Adipocyte (in vitro differentiated cells): ENCODE data around the gene NT5DC3.

ENCODE experiments used
- DNase-seq: peaks from one replicate; pipeline ENCODE4 v3.0.0-alpha.2; 2015; ENCODE audit warnings: low read depth
- H3K27me3 ChIP-seq: replicated peaks from 2 replicates; pipeline ENCODE4 v1.7.0; 2013; ENCODE audit warnings: mild to moderate bottlenecking, low read length, moderate library complexity; ENCODE audit not compliant: control insufficient read depth, insufficient read depth
- H3K36me3 ChIP-seq: 2 replicates; pipeline ENCODE4 v1.7.0; 2013; ENCODE audit warnings: low read length, mild to moderate bottlenecking, moderate library complexity; ENCODE audit not compliant: control insufficient read depth, insufficient read depth, severe bottlenecking
- H3K4me1 ChIP-seq: 2 replicates; pipeline ENCODE4 v1.7.0; 2013; ENCODE audit warnings: mild to moderate bottlenecking, low read length, moderate library complexity; ENCODE audit not compliant: control insufficient read depth, insufficient read depth
- H3K4me3 ChIP-seq: 2 replicates; pipeline ENCODE4 v1.7.0; 2013; ENCODE audit warnings: mild to moderate bottlenecking, low read length, moderate library complexity
- H3K9ac ChIP-seq: 2 replicates; pipeline ENCODE4 v1.7.0; 2013; ENCODE audit warnings: mild to moderate bottlenecking, low read length, moderate library complexity
- H3K9me3 ChIP-seq: 2 replicates; pipeline ENCODE4 v1.7.0; 2013; ENCODE audit warnings: mild to moderate bottlenecking, low read length, moderate library complexity; ENCODE audit not compliant: control insufficient read depth

The NT5DC3 gene

GRCh38 chr12:103737881-103738280 is 103.2 kb downstream of the NT5DC3 start:
- no peak for DNase-seq
- H3K36me3 ChIP-seq, result no peaks in the 10 kb centered on the region
- H3K9ac ChIP-seq, result no peak overlapping the region
- no peaks in the 10 kb centered on the region for H3K4me1 ChIP-seq
- no peaks in the 10 kb centered on the region for H3K9me3 ChIP-seq
- no peak overlapping the region for H3K4me3 ChIP-seq
- H3K27me3 ChIP-seq, result peaks cover 26% of the 10 kb centered on the region

GRCh38 chr12:103736572-103736971 is 104.5 kb downstream of the NT5DC3 start:
- Histone ChIP-seq H3K9me3 (peaks cover 3% of the 10 kb centered on the region), H3K4me3 (no peak overlapping the region), H3K36me3 (no peaks in the 10 kb centered on the region), H3K4me1 (no peaks in the 10 kb centered on the region), H3K27me3 (peaks cover 28% of the 10 kb centered on the region), H3K9ac (no peak overlapping the region)
- no peak for DNase-seq

GRCh38 chr12:103735291-103735690 is 105.7 kb downstream of the NT5DC3 start:
- Histone ChIP-seq H3K36me3 (no peaks in the 10 kb centered on the region), H3K9ac (no peak overlapping the region), H3K27me3 (peaks cover 25% of the 10 kb centered on the region), H3K4me3 (no peak overlapping the region), H3K4me1 (no peaks in the 10 kb centered on the region), H3K9me3 (peaks cover 11% of the 10 kb centered on the region)
- no peak for DNase-seq

GRCh38 chr12:103734863-103735262 is 106.2 kb downstream of the NT5DC3 start:
- Histone ChIP-seq H3K4me3 (no peak overlapping the region), H3K4me1 (no peaks in the 10 kb centered on the region), H3K9ac (no peak overlapping the region), H3K36me3 (no peaks in the 10 kb centered on the region), H3K9me3 (peaks cover 11% of the 10 kb centered on the region), H3K27me3 (peaks cover 21% of the 10 kb centered on the region)
- DNase-seq, result no peak

- no peak overlapping the region for H3K9ac ChIP-seq
- DNase-seq, result no peak
- H3K9me3 ChIP-seq, result peaks cover 11% of the 10 kb centered on the region
- no peaks in the 10 kb centered on the region for H3K36me3 ChIP-seq
- H3K27me3 ChIP-seq, result peaks cover 20% of the 10 kb centered on the region
- H3K4me1 ChIP-seq, result peaks cover 7% of the 10 kb centered on the region
- no peak overlapping the region for H3K4me3 ChIP-seq
Observed at GRCh38 chr12:103731539-103731938, 109.5 kb downstream of the NT5DC3 start.

GRCh38 chr12:103729499-103729898 is 111.5 kb downstream of the NT5DC3 start:
- H3K4me1 ChIP-seq, result peaks cover 7% of the 10 kb centered on the region
- no peak overlapping the region for H3K9ac ChIP-seq
- DNase-seq, result no peak
- H3K9me3 ChIP-seq, result peaks cover 11% of the 10 kb centered on the region
- H3K4me3 ChIP-seq, result no peak overlapping the region
- peaks cover 16% of the 10 kb centered on the region for H3K27me3 ChIP-seq
- H3K36me3 ChIP-seq, result no peaks in the 10 kb centered on the region

- H3K36me3 ChIP-seq, result no peaks in the 10 kb centered on the region
- peaks cover 17% of the 10 kb centered on the region for H3K27me3 ChIP-seq
- H3K9me3 ChIP-seq, result peaks cover 11% of the 10 kb centered on the region
- peak; percentile 51 for DNase-seq
- no peak overlapping the region for H3K4me3 ChIP-seq
- H3K9ac ChIP-seq, result no peak overlapping the region
- H3K4me1 ChIP-seq, result peaks cover 7% of the 10 kb centered on the region
Observed at GRCh38 chr12:103728323-103728722, 112.7 kb downstream of the NT5DC3 start.

- Histone ChIP-seq H3K9ac (no peak overlapping the region), H3K4me3 (no peak overlapping the region), H3K36me3 (no peaks in the 10 kb centered on the region), H3K4me1 (peaks cover 7% of the 10 kb centered on the region), H3K27me3 (peaks cover 18% of the 10 kb centered on the region), H3K9me3 (peaks cover 11% of the 10 kb centered on the region)
- no peak for DNase-seq
Observed at GRCh38 chr12:103727638-103728037, 113.4 kb downstream of the NT5DC3 start.

- no peaks in the 10 kb centered on the region for H3K36me3 ChIP-seq
- H3K27me3 ChIP-seq, result peaks cover 15% of the 10 kb centered on the region
- peaks cover 7% of the 10 kb centered on the region for H3K4me1 ChIP-seq
- H3K9me3 ChIP-seq, result no peaks in the 10 kb centered on the region
- no peak for DNase-seq
- H3K4me3 ChIP-seq, result no peak overlapping the region
- no peak overlapping the region for H3K9ac ChIP-seq
Observed at GRCh38 chr12:103725398-103725797, 115.6 kb downstream of the NT5DC3 start.
